SH-SY5Y (cell line): Measurements from ENCODE around the gene ODAD2.

ENCODE experiments used
- GATA2 ChIP-seq: IDR thresholded peaks from 2 replicates; pipeline ENCODE4 v1.6.1; 2011; ENCODE audit warnings: mild to moderate bottlenecking, low read depth, low read length
- GATA3 ChIP-seq: IDR thresholded peaks from 2 replicates; pipeline ENCODE4 v1.6.1; 2011; ENCODE audit warnings: low read depth, mild to moderate bottlenecking, low read length, moderate library complexity

ODAD2 gene

DNA sequence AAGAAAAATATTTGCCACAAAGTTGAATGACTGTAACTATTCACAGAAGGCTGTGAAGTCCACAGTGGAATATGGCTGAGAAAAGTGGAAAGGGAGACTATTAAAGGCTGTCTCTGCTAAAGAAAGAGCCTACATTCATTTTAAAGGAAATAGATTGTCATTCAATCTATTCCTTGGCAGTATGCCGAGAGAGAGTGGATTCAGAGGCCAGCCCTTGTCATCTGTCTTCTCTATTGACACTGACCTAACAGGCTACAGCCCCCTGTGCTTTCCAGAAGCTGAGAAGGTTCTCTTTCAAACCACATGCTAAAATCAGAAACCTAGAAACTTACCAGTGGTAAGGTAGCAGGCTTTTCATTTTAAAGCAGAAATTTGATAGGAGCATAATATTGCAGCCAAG, 12.1 kb downstream of the ODAD2 start:
- TF ChIP-seq GATA2 (no peak), GATA3 (no peak)

DNA sequence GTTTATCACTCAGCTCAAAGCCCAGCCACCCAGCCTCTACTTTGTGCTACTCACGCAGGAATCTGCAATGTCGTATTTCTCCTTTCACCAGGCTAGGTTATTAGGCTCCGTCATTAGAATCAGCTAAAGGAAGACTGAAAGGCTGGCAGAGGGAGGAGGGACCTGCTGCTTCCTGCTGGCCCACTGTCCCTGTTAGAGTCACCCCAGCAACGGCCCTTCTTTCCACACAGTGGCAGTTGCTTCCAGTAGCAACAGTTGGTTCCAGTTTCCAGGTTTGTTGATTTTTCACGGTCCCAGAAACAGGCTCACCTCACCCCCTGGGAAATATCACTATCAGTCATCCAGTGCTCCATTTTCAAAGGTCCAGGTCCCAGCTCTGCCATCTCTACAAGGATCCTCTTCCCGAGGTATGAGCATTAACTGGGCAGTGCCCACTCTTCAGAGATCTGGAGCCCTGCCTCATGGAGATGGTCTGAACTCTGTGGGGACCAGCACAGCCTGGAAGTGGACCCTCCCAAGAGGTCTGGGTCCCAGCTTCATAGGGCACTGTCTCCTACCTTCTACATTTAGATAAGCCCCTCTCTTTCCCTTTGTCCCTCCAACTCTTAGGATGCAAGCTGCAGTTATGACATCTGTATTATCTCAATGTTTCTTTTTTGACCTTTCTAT, 15.9 kb downstream of the ODAD2 start:
- TF ChIP-seq GATA2 = no peak
- TF ChIP-seq GATA3 = no peak

DNA sequence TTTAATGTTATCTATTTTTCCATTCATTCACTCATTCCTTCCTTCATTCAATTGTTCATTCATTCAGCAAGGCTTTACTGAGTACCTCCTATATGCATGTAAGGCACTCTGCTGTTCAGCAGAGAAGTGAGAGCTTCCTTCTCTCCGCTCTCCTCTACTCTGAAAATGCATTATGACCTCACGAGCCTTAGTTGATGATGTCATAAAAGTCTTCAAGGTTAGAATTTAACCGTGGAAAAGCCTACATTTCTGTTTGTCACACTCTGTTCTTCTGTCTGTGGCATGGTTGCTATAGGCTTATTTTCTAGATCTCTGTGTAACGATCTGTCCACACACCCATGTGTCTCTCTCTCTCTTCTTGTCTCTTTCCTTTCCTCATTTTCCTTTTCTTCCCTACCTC, 17.1 kb downstream of the ODAD2 start:
- TF ChIP-seq GATA2 = no peak
- TF ChIP-seq GATA3 = no peak

DNA sequence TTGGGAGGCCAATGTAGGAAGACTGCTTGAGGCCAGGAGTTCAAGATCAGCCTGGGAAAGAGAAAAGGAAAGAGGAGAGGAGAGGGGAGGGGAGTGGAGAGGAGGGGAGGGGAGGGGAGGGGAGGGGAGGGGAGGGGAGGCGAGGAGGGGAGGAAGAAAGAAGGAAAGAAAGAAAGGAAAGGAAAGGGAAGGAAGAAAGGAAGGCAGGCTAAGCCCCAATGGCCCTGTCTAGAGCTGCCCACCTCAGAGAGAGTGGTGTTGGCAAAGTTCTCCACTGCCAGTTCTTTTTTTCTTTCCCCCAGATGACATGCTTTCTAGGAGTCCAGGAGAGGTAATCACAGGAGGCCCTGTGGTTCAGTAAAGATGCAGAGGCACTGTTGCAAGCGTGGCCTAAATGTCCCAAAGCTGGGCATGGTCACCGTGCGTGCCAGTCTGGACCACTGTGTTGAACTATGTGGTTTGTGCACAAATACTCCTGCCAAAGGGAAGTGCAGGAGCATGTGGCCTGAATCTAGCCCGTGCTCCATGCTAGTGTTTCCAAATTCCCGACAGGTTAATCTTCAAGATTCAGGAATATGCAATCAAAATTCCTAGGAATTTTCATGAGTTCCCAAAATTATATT, 39.7 kb downstream of the ODAD2 start:
- no peak for TF ChIP-seq GATA3
- no peak for TF ChIP-seq GATA2

DNA sequence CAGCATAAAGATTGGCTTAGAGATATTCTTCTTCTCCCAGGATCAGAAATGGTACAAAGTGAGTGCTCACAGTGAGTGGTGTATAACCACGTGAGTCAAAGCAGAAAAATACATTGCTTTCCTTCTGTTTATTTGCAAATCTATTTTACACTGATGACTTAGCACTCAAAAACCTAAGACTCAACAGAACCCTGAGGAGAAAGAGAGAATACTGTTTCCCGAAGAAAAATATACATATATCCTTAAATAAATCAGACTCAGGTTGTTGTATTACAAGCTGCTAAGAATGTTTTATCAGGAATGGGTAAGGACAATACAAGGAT, 48.7 kb downstream of the ODAD2 start:
- TF ChIP-seq GATA2 = no peak
- no peak for TF ChIP-seq GATA3

DNA sequence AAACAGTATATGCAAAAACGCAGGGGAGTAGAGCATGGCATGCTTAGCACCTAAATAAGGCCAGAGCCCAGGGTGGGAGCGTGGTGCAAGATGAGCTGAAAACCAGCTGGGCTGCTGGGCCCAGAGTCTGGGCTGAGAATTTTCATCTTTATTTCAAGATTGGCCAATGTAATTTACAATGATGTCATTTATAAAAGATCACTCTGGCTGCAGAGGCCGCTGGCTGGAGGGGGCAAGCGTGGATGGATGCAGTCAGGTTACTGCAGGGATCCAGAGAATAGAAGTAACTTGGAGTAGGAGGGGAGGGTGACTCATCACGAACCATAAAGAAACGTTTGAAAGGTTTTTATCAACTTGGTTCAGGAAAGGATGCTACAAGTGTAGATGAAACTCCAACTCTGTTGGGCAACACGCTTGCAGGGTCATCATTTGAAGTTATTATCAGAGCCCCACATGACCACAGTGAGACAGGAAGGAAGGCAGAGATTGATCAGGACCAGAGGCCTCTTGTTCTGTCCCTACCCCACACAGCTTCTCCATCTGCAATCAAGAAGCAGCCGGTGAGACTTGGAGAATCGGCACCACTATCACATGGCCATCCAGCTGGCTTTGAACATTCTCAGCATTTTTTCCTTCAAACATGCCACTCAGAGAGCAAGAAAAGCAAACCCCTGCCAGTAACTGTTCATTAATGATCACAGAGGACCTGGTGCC, 49.2 kb downstream of the ODAD2 start:
- TF ChIP-seq GATA3 (no peak), GATA2 (no peak)

DNA sequence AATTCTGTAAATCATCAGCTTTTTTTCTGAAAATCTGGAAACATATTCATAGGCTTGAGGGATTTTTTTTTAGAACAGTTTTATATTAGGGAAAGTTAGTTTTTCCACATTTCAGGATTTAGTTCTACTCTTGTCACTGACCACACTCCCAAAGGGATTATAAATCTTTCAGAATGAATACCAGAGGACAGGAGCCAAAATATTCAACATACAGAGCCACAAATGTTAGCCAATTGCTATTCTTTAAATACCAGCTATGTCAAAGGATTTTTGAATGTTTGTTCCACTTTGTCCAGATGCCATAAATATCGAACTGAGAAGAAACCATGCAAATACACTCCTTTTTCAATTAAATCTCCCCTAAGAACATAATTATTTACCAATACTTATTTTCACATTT, 50.7 kb downstream of the ODAD2 start:
- no peak for TF ChIP-seq GATA2
- no peak for TF ChIP-seq GATA3

DNA sequence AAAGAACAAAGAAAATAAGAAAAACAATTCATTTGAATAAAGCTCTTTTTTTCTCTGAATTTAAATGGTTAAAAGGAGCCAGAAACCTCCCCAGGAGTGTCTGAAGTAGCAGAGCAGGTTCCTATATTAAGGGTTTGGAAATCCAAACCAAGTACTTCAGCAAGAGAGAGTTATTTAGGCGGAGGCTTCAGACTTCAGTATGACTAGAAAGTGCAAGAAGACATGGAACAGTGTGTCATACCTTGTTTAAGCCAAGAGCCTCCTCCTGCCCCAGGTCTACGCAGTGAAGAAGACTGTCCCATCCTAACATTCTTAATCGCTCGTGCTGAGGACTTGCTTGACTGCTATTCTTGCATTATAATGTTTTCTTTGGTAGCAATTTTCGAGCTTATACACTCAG, 51.3 kb downstream of the ODAD2 start:
- TF ChIP-seq GATA3 = no peak

DNA sequence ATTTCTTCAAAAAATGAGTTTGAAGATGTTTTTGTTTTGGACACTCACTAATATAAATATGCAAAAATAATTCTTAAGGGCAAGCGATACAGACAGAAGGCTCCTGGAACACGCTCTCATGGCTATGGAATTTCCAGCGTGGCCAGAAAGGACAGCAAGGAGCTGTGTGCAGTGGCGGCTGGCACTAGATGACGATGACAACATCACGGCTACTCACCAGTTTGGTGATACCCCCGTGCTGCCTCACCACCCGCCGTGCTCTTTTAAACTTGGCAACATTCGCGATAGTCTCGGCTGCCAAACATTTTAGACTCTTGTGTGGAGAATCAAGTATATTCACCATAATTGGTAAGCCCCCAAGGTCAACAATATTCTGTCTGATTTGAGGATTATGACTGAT, 54.9 kb downstream of the ODAD2 start:
- no peak for TF ChIP-seq GATA2

DNA sequence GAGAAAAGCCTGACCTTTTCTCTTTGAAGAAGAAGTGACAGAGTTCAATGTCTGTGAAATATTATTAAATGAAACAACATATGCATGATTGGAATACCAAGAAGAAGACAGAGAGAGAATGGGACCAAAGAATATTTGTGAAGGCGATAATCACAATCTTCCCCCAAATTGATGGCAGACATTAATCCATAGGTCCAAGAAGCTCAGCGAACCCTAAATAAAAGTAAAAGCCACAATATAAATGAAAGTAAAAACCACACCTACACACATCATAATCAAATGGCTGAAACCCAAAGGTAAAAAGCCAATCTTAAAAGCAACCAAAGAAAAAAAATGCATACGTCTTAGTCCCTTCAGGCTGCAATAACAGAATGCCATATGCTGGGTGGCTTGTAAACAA, 84.0 kb downstream of the ODAD2 start:
- TF ChIP-seq GATA3 (no peak), GATA2 (no peak)

DNA sequence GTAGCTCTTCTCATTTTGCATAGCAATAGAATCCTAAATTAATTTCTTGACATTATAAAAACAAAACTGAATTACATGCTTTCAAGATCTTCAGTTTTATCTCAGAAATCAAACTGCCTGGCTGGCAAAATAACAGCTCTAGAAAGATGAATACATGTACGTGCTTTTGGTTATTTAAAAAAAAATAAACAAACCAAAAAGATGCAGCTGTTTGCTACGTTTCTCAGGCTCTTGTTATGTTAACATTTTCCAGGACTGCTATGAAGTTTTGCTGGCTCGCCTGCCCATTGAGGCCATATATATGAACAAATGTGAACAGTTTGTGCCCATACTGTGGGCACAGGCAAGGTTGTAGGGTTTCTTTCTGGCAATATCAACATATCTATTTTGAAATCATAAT, 86.6 kb downstream of the ODAD2 start:
- TF ChIP-seq GATA2 (no peak), GATA3 (no peak)

DNA sequence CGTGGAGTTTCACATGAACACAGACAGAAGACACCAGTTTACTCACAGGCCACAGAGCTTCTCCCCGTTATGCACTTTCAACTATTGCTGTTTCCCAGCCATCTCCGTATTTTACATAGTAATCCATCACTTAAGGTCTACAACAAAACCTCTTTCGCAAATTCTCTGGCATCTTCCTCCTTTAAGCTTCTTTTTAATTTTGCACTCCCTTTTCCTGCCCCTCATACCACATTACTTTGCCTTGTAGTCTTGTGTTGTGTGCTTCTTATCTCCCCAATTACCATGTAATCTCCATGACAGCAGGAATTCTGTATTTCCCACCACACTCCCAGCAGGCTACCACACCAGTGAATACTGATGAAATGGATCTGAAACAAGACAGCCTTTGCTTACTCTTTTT, 87.3 kb downstream of the ODAD2 start:
- no peak for TF ChIP-seq GATA2
- TF ChIP-seq GATA3 = no peak

DNA sequence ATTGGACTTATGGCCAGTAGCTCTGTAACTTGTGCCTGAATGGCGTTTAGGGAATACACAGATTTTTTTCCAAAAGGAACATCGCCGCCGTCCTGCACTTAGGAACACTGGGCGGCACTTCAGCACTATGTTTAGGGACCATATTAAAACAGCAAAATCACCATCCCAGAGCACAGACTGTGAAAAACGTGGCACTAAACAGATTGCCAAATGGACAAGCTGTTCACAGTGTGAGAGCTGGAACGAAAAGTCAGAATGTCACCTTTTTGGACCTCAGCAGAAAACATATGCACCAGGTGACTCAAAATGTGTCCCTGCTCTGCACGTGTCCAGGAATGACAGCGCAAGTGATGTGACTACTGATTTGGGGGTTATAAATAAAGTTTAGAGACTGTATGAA, 87.9 kb downstream of the ODAD2 start:
- no peak for TF ChIP-seq GATA3

DNA sequence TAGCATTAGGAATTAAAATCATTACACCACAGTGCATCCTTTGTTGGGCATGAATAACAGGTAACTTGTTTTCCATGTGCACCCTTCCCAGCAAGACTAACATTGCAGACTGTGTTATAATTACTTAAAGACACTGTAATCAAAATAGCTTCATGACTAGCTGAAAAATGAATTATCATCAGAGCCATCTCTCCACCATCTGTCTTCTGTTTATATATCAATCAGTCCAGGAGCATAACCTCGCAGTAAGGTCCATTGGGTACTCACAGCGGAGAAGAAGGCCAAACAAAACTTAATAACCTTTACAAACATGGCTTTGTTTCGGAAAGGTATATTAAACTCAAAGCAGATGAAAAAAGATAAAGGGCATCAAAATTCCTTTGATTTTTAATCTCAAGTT, 90.6 kb downstream of the ODAD2 start:
- TF ChIP-seq GATA2 = no peak
- TF ChIP-seq GATA3 = no peak

DNA sequence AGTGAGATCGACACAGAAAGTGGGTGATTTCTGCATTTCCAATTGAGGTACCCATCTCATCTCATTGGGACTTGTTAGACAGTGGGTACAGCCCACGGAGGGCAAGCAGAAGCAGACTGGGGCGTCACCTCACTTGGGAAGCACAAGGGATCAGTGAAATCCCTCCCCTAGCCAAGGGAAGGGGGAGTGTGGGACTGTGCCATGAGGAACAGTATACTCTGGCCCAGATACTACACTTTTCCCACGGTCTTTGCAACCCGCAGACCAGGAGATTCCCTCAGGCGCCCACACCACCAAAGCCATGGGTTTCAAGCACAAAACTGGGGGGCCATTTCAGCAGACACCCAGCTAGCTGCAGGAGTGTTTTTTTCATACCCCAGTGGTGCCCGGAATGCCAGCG, 99.8 kb downstream of the ODAD2 start:
- TF ChIP-seq GATA3 (no peak), GATA2 (no peak)

DNA sequence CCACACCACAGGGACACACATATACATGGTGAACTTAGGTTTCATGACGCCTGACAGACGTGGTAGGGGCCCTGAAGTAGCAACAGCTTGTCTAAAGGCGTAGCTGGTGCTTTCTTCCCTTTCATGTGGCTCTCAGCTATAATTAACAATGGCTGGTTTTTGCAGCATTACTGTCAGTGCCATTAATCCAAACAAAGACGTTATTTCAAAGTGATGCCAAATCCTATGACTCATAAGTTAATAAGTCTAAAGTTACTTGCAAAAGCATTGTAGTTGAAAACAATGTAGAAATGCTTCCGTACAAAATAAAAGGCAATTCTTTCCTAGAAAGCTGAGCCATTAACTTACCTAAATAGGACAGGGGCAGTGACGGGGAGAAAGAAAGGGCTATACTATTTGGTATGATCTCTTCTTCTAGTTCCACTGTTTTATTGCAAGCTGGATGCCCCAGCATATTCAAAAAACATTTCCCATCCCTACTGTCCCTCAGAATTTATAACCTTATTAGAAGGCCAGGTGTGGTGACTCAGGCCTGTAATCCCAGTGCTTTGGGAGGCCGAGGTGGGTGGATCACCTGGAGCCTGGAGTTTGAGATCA, 105.4 kb downstream of the ODAD2 start:
- TF ChIP-seq GATA2 (no peak), GATA3 (no peak)
